ENCODE data around the gene CAPZA1. TPM values are rescaled to one million over a fixed set of nuclear protein-coding genes. Genes with fewer than 3 reads are reported as not detected.

The CAPZA1 gene
- total and polyA plus RNA-seq, 2 of the 8 experiments (the other 6 are each of a cell fraction or from before 2014, with no cell fraction given): 48.9 to 107 TPM

DNA sequence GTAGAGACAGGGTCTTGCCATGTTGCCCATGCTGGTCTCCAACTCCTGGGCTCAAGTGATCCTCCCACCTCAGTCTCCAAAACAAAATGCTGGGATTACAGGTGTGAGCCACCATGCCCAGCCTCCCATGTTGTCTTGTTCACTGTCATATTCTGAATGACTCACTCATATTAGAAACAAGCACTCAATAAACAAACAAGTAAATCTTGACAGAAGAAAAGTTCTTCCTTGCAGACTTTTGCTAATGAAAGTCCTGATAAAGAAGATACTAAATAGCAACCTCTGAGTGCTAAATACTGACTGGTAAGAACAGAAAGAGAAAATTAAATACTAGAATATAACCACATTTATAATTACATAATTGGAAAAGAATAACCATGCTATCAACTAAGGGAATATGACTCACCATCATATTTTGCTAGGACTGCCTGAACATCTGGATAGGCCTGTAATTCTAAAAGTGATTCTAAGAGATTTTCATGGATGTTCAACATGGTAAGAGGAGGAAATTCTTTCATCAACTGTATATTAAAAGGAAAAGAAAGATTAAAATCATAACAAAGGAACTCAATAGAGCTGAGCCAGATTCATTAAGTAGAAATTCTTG is 37.9 kb upstream of the CAPZA1 start:
- Histone ChIP-seq H3K79me1 (ENCODE audit: low read depth, low read length) (no peaks in the 10 kb centered on the region), H3K23me2 (ENCODE audit: low read depth, low read length) (no peaks in the 10 kb centered on the region), H2AK5ac (ENCODE audit: low read depth, low read length) (no peak overlapping the region), H2AFZ (ENCODE audit: low read length) (no peak overlapping the region), H3K4ac (replicated peaks; ENCODE audit: insufficient read length, low read depth, low read length) (no peak overlapping the region), H3K27ac (ENCODE audit: low read depth, low read length) (no peak overlapping the region), H2BK20ac (ENCODE audit: low read length) (no peak overlapping the region), H3K27me3 (replicated peaks in 1 of 4; ENCODE audit: control insufficient read depth in 3 of 4, extremely low read depth in 1 of 4, insufficient read depth in 3 of 4, low read length in 3 of 4) (no peaks in the 10 kb centered on the region), H3K18ac (ENCODE audit: extremely low read depth, low read length) (no peak overlapping the region), H2BK120ac (replicated peaks; ENCODE audit: low read depth, low read length) (no peak overlapping the region), H3K4me2 (ENCODE audit: insufficient read depth in 1 of 2, low read depth in 2 of 2, low read length in 2 of 2) (no peak overlapping the region), H3K23ac (ENCODE audit: insufficient read length) (no peak overlapping the region), H2BK12ac (ENCODE audit: low read depth, low read length) (no peak overlapping the region), H3K36me3 (ENCODE audit: control insufficient read depth in 2 of 4, insufficient read depth in 4 of 4, low read length in 3 of 4) (peaks cover 0 to 16% (median 3%) of the 10 kb centered on the region in 4 experiments; a peak in 5 of 8 replicates), H2BK15ac (ENCODE audit: low read length) (no peak overlapping the region), H3K79me2 (ENCODE audit: control insufficient read depth in 1 of 2, insufficient read depth in 2 of 2, low read length in 2 of 2) (no peaks in the 10 kb centered on the region), H3K9me3 (ENCODE audit: insufficient read depth in 2 of 2, low read depth in 1 of 2, low read length in 1 of 2) (no peaks in the 10 kb centered on the region), H4K91ac (replicated peaks; ENCODE audit: insufficient read length, low read length) (no peak overlapping the region), H4K8ac (ENCODE audit: extremely low read depth, insufficient read depth, low read length) (no peak overlapping the region), H4K5ac (ENCODE audit: insufficient read length, low read depth, low read length) (no peak overlapping the region), H3K4me3 (ENCODE audit: extremely low read depth in 1 of 4, insufficient read depth in 2 of 4, low read depth in 3 of 4, low read length in 4 of 4) (no peak overlapping the region), H2BK5ac (ENCODE audit: low read depth, low read length) (no peak overlapping the region), H3K14ac (ENCODE audit: insufficient read length) (no peak overlapping the region), H3K56ac (replicated peaks; ENCODE audit: insufficient read length, low read depth, low read length) (no peak overlapping the region), H3K4me1 (replicated peaks in 1 of 4; ENCODE audit: control insufficient read depth in 3 of 4, insufficient read depth in 4 of 4, low read length in 3 of 4) (no peaks in the 10 kb centered on the region), H3K9ac (replicated peaks in 1 of 4; ENCODE audit: extremely low read depth in 1 of 4, low read depth in 3 of 4, low read length in 3 of 4) (no peak overlapping the region), H4K20me1 (replicated peaks in 1 of 2; ENCODE audit: control insufficient read depth in 1 of 2, insufficient read depth in 2 of 2, low read length in 2 of 2) (no peaks in the 10 kb centered on the region)
- DNase-seq (ENCODE audit: low read depth in 1 of 2, low spot score in 2 of 2) (no peak), FAIRE-seq (no peak)
- ChIA-PET CTCF (ENCODE audit: partially characterized antibody) (no interaction called here), POLR2A (ENCODE audit: partially characterized antibody) (no interaction called here)
- TF ChIP-seq ZNF274 (IDR thresholded peaks at IDR 0.05; ENCODE audit: borderline replicate concordance, extremely low read depth, low read length) (no peak), HDAC2 (IDR thresholded peaks at IDR 0.05; ENCODE audit: borderline replicate concordance in 1 of 2, low read depth in 2 of 2, low read length in 2 of 2) (no peak)
